BE2C (cell line): Measurements from ENCODE around the gene KCNH1.

Experiments used
- DNase-seq: peaks from one replicate; pipeline ENCODE4 v3.0.0-alpha.2; 2020
- H3K27me3 ChIP-seq: fragments of 250-450 bp; sonication (Bioruptor Pico); 2 replicates; pipeline ENCODE4 v1.5.1; 2020; ENCODE audit warnings: mild to moderate bottlenecking
- H3K36me3 ChIP-seq: fragments of 250-450 bp; sonication (Bioruptor Pico); 2 replicates; pipeline ENCODE4 v1.5.1; 2020; ENCODE audit warnings: mild to moderate bottlenecking
- H3K4me1 ChIP-seq: fragments of 250-450 bp; sonication (Bioruptor Pico); 2 replicates; pipeline ENCODE4 v1.5.1; 2020
- H3K4me3 ChIP-seq: 2 replicates; pipeline ENCODE4 v1.5.1; 2011; ENCODE audit warnings: low read depth, low read length
- H3K9me3 ChIP-seq: fragments of 250-450 bp; sonication (Bioruptor Pico); 2 replicates; pipeline ENCODE4 v1.5.1; 2020
- CTCF ChIP-seq: IDR thresholded peaks from 2 replicates; pipeline ENCODE4 v1.5.1; 2012; ENCODE audit warnings: mild to moderate bottlenecking, low read depth, low read length

The KCNH1 gene

GRCh38 chr1:210900820-210901219 is 233.1 kb downstream of the KCNH1 start:
- no peaks in the 10 kb centered on the region for H3K4me1 ChIP-seq
- TF ChIP-seq CTCF = no peak
- H3K9me3 ChIP-seq = no peaks in the 10 kb centered on the region
- H3K4me3 ChIP-seq = no peak overlapping the region
- DNase-seq = no peak
- H3K36me3 ChIP-seq = no peaks in the 10 kb centered on the region
- peaks cover 2% of the 10 kb centered on the region; the same call in 1 of the 2 replicates for H3K27me3 ChIP-seq

GRCh38 chr1:210900079-210900478 is 233.9 kb downstream of the KCNH1 start:
- Histone ChIP-seq H3K4me1 (no peaks in the 10 kb centered on the region), H3K4me3 (no peak overlapping the region), H3K27me3 (peaks cover 2% of the 10 kb centered on the region; the same call in 1 of the 2 replicates), H3K36me3 (no peaks in the 10 kb centered on the region), H3K9me3 (no peaks in the 10 kb centered on the region)
- no peak for DNase-seq
- no peak for TF ChIP-seq CTCF

GRCh38 chr1:210899676-210900075 is 234.3 kb downstream of the KCNH1 start:
- no peak for DNase-seq
- TF ChIP-seq CTCF = no peak
- no peaks in the 10 kb centered on the region for H3K4me1 ChIP-seq
- H3K36me3 ChIP-seq = no peaks in the 10 kb centered on the region
- peaks cover 2% of the 10 kb centered on the region; the same call in 1 of the 2 replicates for H3K27me3 ChIP-seq
- no peaks in the 10 kb centered on the region for H3K9me3 ChIP-seq
- no peak overlapping the region for H3K4me3 ChIP-seq

- no peaks in the 10 kb centered on the region for H3K9me3 ChIP-seq
- DNase-seq = no peak
- no peak overlapping the region for H3K4me3 ChIP-seq
- TF ChIP-seq CTCF = no peak
- 0 out of 2 replicates have a peak, but pooled peaks cover 5% of the 10 kb centered on the region for H3K27me3 ChIP-seq
- H3K36me3 ChIP-seq = no peaks in the 10 kb centered on the region
- H3K4me1 ChIP-seq = no peaks in the 10 kb centered on the region
These were observed 235.5 kb downstream of the KCNH1 start for GRCh38 chr1:210898473-210898872.

GRCh38 chr1:210883821-210884220 is 250.1 kb downstream of the KCNH1 start:
- Histone ChIP-seq H3K4me1 (no peaks in the 10 kb centered on the region), H3K36me3 (no peaks in the 10 kb centered on the region), H3K27me3 (no peaks in the 10 kb centered on the region; the same call in 1 of the 2 replicates), H3K4me3 (no peak overlapping the region), H3K9me3 (no peaks in the 10 kb centered on the region)
- DNase-seq = no peak
- TF ChIP-seq CTCF = no peak

GRCh38 chr1:210882414-210883221 is 251.3 kb downstream of the KCNH1 start:
- H3K27me3 ChIP-seq = peaks cover 6% of the 10 kb centered on the region
- H3K4me3 ChIP-seq = no peak overlapping the region
- no peak for TF ChIP-seq CTCF
- H3K36me3 ChIP-seq = no peaks in the 10 kb centered on the region
- DNase-seq = no peak
- H3K9me3 ChIP-seq = no peaks in the 10 kb centered on the region
- H3K4me1 ChIP-seq = no peaks in the 10 kb centered on the region
